Pericardium fibroblast (primary cell): Measurements from ENCODE around the gene FGF3. TPM values are rescaled to one million over a fixed set of nuclear protein-coding genes. Genes with fewer than 3 reads are reported as not detected.

Experiments used
- total RNA-seq: library from RNA; depleted of rRNA; stranded (reverse); fragments of >200 nt; gene quantifications from 2 replicates; pipeline ENCODE4 v1.2.3, GENCODE V29; 2015

The FGF3 gene
- total RNA-seq: not detected in 2 replicates

DNA sequence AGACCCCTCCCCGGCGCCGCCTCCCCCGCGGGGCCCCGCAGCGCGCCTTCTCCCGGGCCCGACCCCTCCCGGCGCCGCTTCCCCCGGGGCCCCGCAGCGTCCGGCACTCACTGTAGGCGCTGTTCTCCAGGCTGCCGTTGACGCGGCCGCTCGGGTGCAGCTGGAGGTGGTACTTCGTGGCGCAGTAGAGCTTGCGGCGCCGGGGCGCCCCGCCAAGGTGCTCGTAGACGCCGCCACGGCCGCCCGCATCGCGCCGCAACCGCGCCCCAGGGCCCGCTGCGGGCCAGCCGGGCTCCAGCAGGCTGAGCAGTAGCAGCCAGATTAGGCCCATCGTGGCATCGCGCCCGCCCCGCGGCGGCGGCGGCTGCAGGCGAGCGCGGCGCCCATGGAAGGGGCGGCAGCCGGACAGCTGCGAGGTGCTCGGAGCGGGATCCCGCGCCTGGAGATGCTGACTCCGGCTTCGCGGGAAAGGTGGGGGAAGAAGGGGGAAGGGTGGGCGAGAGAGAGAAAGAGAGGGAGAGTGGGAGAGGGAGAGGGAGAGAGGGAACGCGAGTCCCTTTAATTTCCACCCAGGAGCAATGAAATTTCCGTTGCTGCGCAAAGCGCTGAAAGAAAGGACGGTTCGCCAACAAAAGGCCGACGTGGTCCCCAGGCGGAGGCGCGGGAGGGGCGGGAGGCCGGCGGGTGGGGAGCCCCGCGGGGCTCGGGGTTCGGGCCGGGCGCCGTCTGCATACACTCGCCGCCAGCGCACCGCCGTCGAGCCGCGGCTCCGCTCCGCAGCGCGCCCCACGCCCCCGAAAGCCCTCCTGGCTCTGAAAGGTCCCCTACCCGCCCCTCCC lies at the start of gene FGF3:
FGF3 (minus strand) TSS at position 814 of the 839 bp plus-strand sequence; CDS start at position 331, 483 bp downstream.

GRCh38 chr11:69775163-69775755 lies 44.0 kb downstream of the FGF3 start, which contains the start of gene FGF4:
TSS of gene FGF4 (minus strand) at chr11:69775341. CDS start at chr11:69775084, 257 bp downstream.

Other genes with a start within 250 kb of the FGF3 start
- gene CCND1, start 178.3 kb downstream of the FGF3 start, total RNA-seq: 57.2 and 64.0 TPM in 2 replicates
- 8.4 and 11.4 TPM in 2 replicates for gene LTO1, start 144.1 kb downstream of the FGF3 start, total RNA-seq
- not detected in 2 replicates for gene FGF19, start 115.4 kb downstream of the FGF3 start, total RNA-seq
- gene FGF4, start 44.1 kb downstream of the FGF3 start, total RNA-seq: not detected in 2 replicates